H1 (cell line): ENCODE data around the gene NHLH1. TPM values are rescaled to one million over a fixed set of nuclear protein-coding genes. Genes with fewer than 3 reads are reported as not detected.

ENCODE experiments used
- CBX8 ChIP-seq: fragments of 300-800, 300-1000 bp; sonication (generic); IDR thresholded peaks from 2 replicates; pipeline ENCODE4 v1.7.1; 2016; ENCODE audit warnings: low read depth, low read length, borderline replicate concordance
- POLR2AphosphoS5 ChIP-seq: IDR thresholded peaks from 2 replicates; pipeline ENCODE4 v1.6.1; 2011; ENCODE audit warnings: low read depth, low read length
- SIRT6 ChIP-seq: IDR thresholded peaks from one replicate; pipeline ENCODE4 v1.7.1; 2012; ENCODE audit warnings: low read length, inconsistent platforms
- SIX5 ChIP-seq: IDR thresholded peaks from 2 replicates; pipeline ENCODE4 v1.6.1; 2011; ENCODE audit warnings: mild to moderate bottlenecking, low read depth, low read length
- TEAD4 ChIP-seq: IDR thresholded peaks from 2 replicates; pipeline ENCODE4 v1.6.1; 2012; ENCODE audit warnings: low read depth, low read length, inconsistent platforms, mixed read lengths
- USF2 ChIP-seq: IDR thresholded peaks from 2 replicates; pipeline ENCODE4 v1.6.1; 2011; ENCODE audit warnings: low read length, improper control_type of control experiment
- ZNF274 ChIP-seq: IDR thresholded peaks from 2 replicates; pipeline ENCODE4 v1.7.0; 2012; ENCODE audit warnings: low read length, borderline replicate concordance; ENCODE audit errors: extremely low read depth
- polyA plus RNA-seq, 7 experiments: library from polyadenylated mRNA; depleted of rRNA in 3 of 7; stranded (reverse) in 5 of 7; unstranded in 2 of 7; fragments of >200 nt in 5 of 7; fragments of 200-250 nt in 2 of 7; gene quantifications; 1 replicate in 5 of 7; 2 replicates in 1 of 7; 4 replicates in 1 of 7; pipeline versions ENCODE4 v1.2.1 to v1.2.3, GENCODE V29; 2011 to 2013; ENCODE audit warnings: missing spikeins in 2 of 7, mixed read lengths in 2 of 7
- total RNA-seq: library from RNA; stranded (reverse); fragmentation: NEBNext Ultra II Directional; extraction: Animal tissue kit (Norgen Biotek cat#: 25700); gene quantifications from 2 replicates; pipeline ENCODE4 v1.2.1, GENCODE V29; 2021

The NHLH1 gene
- total and polyA plus RNA-seq, 2 of the 8 experiments (the other 6 are each of a cell fraction or from before 2014, with no cell fraction given), result 0.39 to 0.91 TPM

- TF ChIP-seq CBX8 (no peak), SIRT6 (no peak), SIX5 (no peak), USF2 (no peak), ZNF274 (no peak), TEAD4 (no peak), POLR2AphosphoS5 (no peak)
- TF ChIP-seq, all 59 proteins: peak for 0
These were observed 41.6 kb upstream of the NHLH1 start (continued) for GRCh38 chr1:160325252-160325651.
